Measurements from ENCODE around the gene DERL2.
A peak's percentile ranks its signal among the peaks of the same experiment; 100 is the strongest.

DERL2 gene

DNA sequence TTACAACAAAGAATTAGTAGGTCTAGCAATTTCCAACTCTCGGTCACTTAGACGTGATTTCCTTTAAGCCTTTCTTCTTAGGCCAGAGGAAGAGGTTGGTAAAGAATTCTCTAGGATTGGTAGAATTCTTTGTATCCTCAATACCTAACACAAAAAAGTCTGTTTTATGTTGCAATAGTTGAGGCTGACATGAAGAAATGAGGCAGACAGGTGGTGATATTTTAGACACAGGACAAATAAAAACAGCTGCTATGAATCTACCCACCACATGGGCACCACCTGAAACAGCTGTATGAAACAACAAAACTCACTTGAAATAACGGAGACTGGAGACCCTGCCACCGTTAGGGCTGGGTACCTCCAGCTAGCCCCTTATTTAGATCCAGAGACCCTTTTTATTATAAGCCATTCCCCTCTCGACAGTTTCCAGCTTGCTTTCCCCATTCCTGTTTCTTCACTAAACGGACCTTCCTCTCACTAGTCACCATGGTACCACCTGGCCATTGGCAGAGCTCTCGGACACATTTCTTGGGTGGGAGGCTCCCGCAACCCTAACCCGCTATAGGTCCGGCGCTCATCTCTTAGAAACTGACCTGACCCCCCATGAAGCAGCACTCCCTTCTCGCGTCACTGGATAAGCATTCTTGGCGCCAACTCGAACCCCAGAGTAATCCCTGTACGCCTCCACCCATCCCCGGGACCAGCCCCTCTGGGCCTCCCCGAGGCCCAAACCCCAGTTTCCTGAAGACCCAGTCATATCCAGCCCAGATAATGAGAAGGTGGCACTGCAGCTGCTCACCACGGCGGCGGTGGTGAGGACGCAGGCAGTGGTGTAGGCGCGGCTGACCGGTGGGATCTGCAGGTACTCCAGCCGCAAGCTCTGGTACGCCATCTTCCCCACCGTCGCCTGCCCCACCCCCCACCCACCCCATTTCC is at the start of gene DERL2:
Gene DERL2 (minus strand): TSS at position 909 of the 936 bp plus-strand sequence. CDS start 17 bp downstream, at position 892.
- DNase-seq (ENCODE audit: low spot score) = peak; percentile 49

DNA sequence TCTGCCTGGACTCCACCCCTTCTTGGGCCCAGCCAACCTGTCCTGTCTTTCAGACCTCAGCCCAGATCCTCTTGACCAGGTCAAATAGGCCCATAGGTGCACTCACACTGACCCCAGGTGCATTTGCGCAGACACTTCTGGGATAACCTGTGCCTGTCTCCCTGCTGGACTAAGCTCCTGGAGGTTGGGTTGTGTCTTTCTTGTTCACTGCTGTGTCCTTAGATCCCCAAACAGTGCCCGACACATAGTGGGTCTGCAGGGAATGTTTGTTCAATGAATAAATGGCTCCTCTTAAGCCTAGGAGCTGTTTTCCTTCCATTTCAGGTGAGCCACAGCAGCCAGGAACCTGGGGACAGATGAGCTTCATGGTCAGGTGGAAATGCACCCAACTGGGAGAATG is 49.5 kb upstream of the DERL2 start:
- no peak for DNase-seq (ENCODE audit: low spot score)

DNA sequence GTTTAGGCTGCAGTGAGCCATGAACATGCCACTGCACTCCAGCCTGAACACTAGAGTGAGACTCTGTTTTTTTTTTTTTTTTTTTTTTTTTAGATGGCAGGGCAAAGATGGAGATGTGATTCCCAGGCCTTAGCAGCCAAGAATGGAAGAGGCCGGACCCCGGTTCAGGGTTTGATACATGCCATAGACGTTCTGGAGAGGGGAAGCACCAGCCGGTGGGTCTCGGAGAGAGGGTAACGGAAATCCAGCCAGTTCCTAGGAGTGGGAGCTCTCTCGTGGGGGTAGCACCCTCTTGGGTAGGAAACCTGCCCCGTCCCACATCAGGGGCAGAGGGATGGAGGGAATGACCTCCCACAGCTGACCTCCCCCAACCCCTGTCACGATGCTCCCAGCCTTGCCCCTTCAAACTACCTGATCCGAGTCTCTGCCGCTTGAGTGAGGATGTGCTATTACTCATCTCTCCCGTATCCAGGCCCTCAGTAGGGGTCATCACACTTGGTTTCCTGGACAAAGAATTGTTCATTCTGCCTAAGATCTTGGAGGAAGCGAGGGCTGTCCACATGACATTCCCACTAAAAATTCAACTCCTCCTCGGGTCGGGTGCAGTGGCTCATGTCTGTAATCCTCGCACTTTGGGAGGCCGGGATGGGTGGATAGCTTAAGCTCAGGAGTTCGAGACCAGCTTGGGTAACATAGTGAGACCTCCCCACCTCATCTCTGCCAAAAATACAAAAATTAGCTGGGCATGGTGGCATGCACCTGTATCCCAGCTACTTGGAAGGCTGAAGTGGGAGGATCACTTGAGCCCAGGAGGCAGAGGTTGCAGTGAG is 47.7 kb upstream of the DERL2 start:
- DNase-seq (ENCODE audit: low spot score) = no peak

DNA sequence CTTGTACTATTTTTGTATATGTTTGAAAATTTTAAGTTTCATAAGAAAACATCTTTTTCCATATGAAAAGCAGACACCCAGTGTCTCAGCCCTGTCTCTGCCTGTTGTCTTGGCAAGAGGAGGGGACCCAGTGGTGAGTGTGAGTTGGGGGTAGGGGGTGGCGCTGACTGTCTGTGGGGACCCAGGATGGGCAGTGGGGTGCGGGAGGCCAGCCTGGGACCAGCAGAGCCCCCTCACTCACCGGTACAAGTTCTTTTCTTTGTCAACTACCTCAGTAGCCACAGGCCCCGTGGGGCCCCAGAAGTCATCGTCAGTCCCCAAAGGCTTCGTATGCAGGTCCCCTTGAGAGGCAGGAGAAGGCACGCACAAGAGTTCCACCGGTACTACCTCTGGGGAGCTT is 46.6 kb upstream of the DERL2 start:
- no peak for DNase-seq (ENCODE audit: low spot score)

- DNase-seq (ENCODE audit: low spot score) = no peak
Observed at GRCh38 chr17:5531085-5531418, 45.1 kb upstream of the DERL2 start.

DNA sequence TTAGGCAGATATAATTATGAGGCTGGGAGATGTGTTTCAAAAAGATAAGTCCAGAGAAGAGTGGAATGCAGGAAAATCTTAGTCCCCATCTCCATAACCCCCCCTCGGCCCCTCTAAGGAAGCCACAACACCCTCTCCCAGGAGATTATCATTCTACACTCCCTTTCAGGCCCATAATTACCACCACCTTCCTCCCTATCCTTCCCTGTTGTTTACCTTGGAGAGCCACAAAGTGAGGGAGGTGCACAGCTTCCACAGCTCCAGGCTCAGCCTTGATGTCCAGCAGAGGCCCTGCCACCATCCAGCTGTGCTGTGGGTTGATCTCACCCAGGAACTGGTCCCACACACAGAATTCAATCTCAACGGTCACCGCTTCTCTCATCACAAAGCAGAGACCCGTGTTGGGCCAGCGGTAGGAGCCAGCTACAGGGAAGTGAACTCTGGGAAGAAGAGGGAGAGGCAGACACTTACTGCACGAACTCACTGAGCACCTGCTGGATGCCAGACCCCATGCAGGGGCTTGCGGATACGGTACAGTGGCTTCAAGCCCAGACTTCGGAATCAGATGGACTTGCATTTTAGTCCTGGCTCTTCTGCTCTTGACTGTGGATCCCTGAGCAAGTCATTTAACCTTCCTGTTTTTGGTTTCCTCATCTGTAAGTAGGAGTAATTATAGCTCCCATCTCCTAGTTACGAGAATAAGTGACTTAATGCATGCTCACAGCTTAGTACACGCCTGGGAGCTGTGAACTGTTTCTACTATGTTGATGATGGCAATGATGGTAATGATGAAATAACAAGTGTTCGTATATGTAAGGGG is 44.5 kb upstream of the DERL2 start:
- DNase-seq (ENCODE audit: low spot score) = no peak

GRCh38 chr17:5527601-5528250 is 41.7 kb upstream of the DERL2 start:
- DNase-seq (ENCODE audit: low spot score) = no peak

GRCh38 chr17:5526821-5527598 is 41.0 kb upstream of the DERL2 start:
- DNase-seq (ENCODE audit: low spot score) = peak; percentile 97

DNA sequence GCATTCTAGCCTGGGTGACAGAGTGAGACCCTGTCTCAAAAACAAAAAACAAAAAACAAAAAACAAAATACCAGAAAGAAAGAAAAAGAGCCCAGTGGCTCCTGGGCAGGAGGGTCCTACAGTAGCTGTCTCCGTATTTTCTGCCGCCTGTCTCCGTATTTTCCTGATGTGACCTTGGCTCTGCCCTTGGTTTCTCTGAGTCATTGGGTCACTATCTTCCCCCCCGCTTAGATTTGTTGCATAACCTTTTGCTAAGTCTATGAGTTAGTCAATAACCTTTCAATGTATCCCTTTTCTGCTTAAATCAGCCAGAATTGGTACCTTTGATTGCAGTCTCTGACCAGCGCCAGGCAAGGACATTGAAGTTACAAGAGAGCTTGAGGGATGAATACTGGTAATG is 37.3 kb upstream of the DERL2 start:
- DNase-seq (ENCODE audit: low spot score) = no peak

- no peak for DNase-seq (ENCODE audit: low spot score)
Observed at GRCh38 chr17:5522476-5522875, 36.5 kb upstream of the DERL2 start.

GRCh38 chr17:5516060-5516792 is 30.2 kb upstream of the DERL2 start:
- DNase-seq (ENCODE audit: low spot score) = peak; percentile 89

GRCh38 chr17:5514976-5515375 is 29.0 kb upstream of the DERL2 start:
- no peak for DNase-seq (ENCODE audit: low spot score)

DNA sequence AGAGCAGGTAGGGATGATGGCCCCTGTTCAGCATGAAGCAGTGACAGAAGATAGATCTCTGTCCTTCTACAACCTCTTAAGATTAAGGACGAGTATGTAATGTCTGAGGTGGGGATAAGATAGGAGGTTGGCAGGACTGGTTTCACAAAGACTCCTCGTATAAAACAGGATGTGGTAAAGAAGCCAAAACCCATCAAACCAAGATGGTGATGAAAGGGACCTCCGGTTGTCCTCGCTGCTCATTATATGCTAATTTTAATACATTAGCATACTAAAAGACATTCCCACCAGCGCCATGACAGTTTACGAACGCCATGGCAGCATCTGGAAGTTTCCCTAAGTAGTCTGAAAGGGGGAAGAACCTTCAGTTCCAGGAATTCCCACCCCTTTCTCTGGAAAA is 27.6 kb upstream of the DERL2 start:
- DNase-seq (ENCODE audit: low spot score) = no peak

DNA sequence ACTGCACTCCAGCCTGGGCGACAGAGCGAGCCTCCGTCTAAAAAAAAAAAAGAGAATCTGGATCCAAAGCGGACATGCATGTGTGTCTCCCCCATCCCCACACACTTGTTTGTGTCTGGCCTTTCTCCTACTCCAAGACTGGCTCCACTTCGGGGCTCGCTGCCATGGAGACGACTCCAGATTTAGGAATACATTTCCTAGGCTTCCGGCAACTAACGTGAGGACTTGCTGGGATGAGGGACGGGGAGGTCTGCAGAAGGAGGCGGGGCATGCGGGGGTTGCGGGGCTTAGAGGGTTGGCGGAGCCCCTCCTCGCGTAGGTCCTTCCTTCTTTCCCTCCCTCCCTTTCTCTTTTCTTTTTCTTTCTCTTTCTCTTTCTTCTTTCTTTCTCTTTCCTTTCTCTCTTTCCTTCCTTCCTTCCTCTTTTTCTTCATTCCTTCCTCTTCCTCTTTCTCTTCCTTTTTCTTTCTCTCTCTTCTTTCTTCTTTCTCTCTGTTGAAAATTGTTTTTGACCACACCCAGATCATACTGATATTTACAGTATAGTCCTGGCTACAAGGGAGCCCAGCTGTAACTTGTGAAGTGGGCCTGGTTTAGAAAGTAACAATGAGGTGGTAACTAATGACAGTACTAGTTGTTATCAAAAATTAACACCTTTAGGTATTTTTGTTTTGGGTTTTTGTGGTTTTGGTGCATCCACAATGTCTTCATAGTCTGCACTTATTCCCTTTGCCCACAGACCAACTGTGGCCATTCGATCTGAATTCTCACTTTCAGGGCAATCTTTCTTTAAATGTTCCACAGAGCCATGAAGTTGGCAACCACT is 25.6 kb upstream of the DERL2 start:
- peak; percentile 41 for DNase-seq (ENCODE audit: low spot score)

DNA sequence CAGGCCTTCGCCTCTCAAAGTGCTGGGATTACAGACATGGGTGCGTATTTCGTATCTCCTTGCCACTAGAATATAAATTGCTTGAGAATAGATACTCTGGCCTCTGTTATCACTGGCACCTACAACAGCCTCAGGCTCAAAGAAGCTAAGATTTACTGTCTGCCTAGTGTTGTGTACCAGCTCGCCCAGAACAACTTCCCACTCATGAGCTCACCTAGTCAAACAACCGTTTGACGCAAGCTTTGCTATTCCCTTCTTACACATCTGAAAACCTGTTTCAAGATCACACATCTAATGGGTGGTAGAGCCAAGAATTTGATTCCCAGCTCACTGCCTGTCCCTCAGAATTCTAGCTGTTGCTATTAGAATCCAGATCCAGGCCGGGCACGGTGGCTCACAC is 24.8 kb upstream of the DERL2 start:
- DNase-seq (ENCODE audit: low spot score) = no peak

- no peak for DNase-seq (ENCODE audit: low spot score)
Observed at GRCh38 chr17:5509482-5509881, 23.5 kb upstream of the DERL2 start.

DNA sequence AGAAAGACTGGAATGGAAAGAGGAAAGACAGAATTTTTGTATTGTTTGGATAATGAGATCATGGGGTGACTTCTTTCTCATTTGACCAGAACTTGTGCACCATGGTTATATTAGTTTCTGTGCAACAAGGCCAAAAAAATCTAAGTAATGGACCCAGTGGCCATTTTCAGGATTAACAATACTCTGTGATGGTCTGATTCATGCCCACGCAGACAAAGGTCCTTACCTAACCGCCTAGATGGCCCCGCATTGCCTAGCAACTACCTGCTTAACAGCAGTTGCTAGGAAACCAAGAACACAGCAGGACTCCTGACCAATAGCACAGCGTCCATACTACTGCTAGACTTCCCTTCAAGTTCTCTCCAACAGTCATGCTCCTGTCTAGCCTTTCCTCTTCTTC is 22.8 kb upstream of the DERL2 start:
- peak; percentile 38 for DNase-seq (ENCODE audit: low spot score)

GRCh38 chr17:5506307-5506706 is 20.3 kb upstream of the DERL2 start:
- DNase-seq (ENCODE audit: low spot score) = no peak

DNA sequence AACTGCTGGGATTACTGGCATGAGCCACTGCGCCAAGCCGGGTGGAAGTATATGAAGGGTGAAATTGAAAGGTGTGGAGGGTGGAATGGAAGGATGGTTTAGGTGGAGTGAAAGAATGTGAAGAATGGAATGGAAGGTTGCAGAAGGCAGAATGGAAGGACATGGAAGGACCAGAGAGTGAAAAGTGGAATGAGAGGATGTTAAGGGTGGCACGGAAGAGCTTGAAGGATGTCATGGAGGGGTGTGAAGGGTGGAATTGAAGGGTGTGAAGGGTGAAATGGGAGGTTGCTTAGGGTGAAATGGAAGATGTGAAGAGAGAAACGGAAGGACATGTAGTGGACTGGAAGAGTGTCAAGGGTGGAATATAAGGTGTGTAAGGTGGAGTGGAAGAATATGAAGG is 16.6 kb upstream of the DERL2 start:
- DNase-seq (ENCODE audit: low spot score) = no peak

Measured in hepatic stellate cell (primary cell).